ENCODE measurements around the gene MIB2. TPM values are rescaled to one million over a fixed set of nuclear protein-coding genes. Genes with fewer than 3 reads are reported as not detected.

The MIB2 gene
- total and polyA plus RNA-seq, 2 of the 4 experiments (the other 2 are of a cell fraction): 17.2 to 47.8 TPM

DNA sequence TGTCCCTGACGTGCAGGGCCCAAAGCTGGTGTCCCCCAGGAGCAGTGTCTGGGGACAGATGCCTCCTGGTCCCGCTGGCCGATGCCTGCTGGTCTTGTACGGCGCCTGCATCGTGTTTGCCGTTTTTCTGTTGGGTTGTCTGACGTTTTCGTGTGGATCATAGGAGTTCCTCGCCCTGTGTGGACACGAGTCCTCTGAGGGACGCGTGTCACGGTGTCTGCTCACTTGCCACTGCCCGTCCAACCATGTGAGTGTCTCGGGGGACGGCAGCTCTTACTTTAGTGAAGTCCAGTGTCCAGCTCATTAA, 7.4 kb downstream of the MIB2 start:
- DNase-seq: no peak
- H3K56ac ChIP-seq (ENCODE audit: extremely low read depth, insufficient read depth, low read length): no peak overlapping the region
- peaks cover 0 to 34% of the 10 kb centered on the region in 2 experiments; a peak in 3 of 4 replicates for H3K79me1 ChIP-seq (ENCODE audit: low read depth in 1 of 2, low read length in 2 of 2)
- H2BK5ac ChIP-seq (ENCODE audit: low read depth, low read length, poor library complexity, severe bottlenecking): no peak overlapping the region
- no peak overlapping the region for H3K18ac ChIP-seq (ENCODE audit: low read depth, low read length)
- H2AK5ac ChIP-seq (ENCODE audit: low read depth, low read length): no peak overlapping the region
- in situ Hi-C loops (cut with MboI; ENCODE audit: low sequenced_read_pairs): no loop called here
- H3K27me3 ChIP-seq (ENCODE audit: control insufficient read depth, insufficient read depth, low read length): no peaks in the 10 kb centered on the region
- H3K23ac ChIP-seq (ENCODE audit: low read depth, low read length): no peak overlapping the region
- no peaks in the 10 kb centered on the region for H3K9me3 ChIP-seq (ENCODE audit: control insufficient read depth, insufficient read depth, low read length)
- H3K9ac ChIP-seq (ENCODE audit: low read depth, low read length): no peak overlapping the region
- no peak overlapping the region for H2BK120ac ChIP-seq (ENCODE audit: low read depth, low read length)
- H3K27ac ChIP-seq (ENCODE audit: insufficient read depth, low read length): no peak overlapping the region
- BruUV-seq (replicated peaks): no TSS peak
- no peak overlapping the region for H4K91ac ChIP-seq (ENCODE audit: insufficient read depth, low read depth, low read length)
- ChIA-PET CTCF (no interaction called here), POLR2A (ENCODE audit: unreplicated experiment) (no interaction called here)
- H4K8ac ChIP-seq (ENCODE audit: low read depth in 2 of 2, low read length in 2 of 2): no peak overlapping the region
- WGBS, 2 experiments (ENCODE audit: extremely low coverage in 2 of 2, insufficient read length in 1 of 2): 97% methylated on average over 5 of the region's 17 CpGs; no CpG with 5 or more reads in 1 of the 2 experiments
- no peak overlapping the region for H2AK9ac ChIP-seq (replicated peaks; ENCODE audit: low read depth, low read length, poor library complexity)
- peaks cover 30% of the 10 kb centered on the region for H4K20me1 ChIP-seq (ENCODE audit: insufficient read depth, low read length)
- intact Hi-C loops (cut with micrococcal nuclease): no loop called here
- dilution Hi-C loops (cut with HindIII; ENCODE audit: low sequenced_read_pairs, unreplicated experiment): no loop called here
- H2BK15ac ChIP-seq (ENCODE audit: low read depth, low read length): no peak overlapping the region
- H2AFZ ChIP-seq (replicated peaks; ENCODE audit: low read length, poor library complexity): no peak overlapping the region
- peaks cover 3% of the 10 kb centered on the region; the same call in 1 of the 2 replicates for H3K4me1 ChIP-seq (ENCODE audit: control insufficient read depth, insufficient read depth, low read length)
- H3K36me3 ChIP-seq (ENCODE audit: control insufficient read depth, insufficient read depth, low read length): peaks cover 30% of the 10 kb centered on the region; the same call in 1 of the 2 replicates
- H3K14ac ChIP-seq (replicated peaks; ENCODE audit: low read depth, low read length): no peak overlapping the region
- no peak overlapping the region for H3K4me2 ChIP-seq (ENCODE audit: low read depth, low read length)
- no peak for TF ChIP-seq MAFK (IDR thresholded peaks at IDR 0.05; ENCODE audit: low read depth, low read length)
- no peak for TF ChIP-seq FOS (IDR thresholded peaks at IDR 0.05; ENCODE audit: low read depth, low read length)
- no peak for TF ChIP-seq RAD21 (IDR thresholded peaks at IDR 0.05; ENCODE audit: low read length)
- H4K5ac ChIP-seq (ENCODE audit: low read depth, low read length): no peak overlapping the region
- no peak overlapping the region for H3K4me3 ChIP-seq (ENCODE audit: insufficient read depth, low read depth, low read length)
- no peak overlapping the region for H2BK20ac ChIP-seq (ENCODE audit: low read depth, low read length)
- H3K9me1 ChIP-seq (ENCODE audit: insufficient read depth, low read length): no peaks in the 10 kb centered on the region
- no peak overlapping the region for H3K4ac ChIP-seq (ENCODE audit: low read depth, low read length)
- no peak for ATAC-seq (ENCODE audit: low read depth)
